Endothelial cell (in vitro differentiated cells): ENCODE data around the gene KISS1. TPM values are rescaled to one million over a fixed set of nuclear protein-coding genes. Genes with fewer than 3 reads are reported as not detected.

Source experiments
- DNase-seq: peaks from one replicate; pipeline ENCODE4 v3.0.0; 2021; ENCODE audit warnings: low spot score
- H3K27ac Mint-ChIP-seq: one replicate; pipeline ENCODE4 v1.8.0; 2021; ENCODE audit warnings: mixed read lengths, inconsistent platforms; ENCODE audit not compliant: unreplicated experiment
- H3K27me3 Mint-ChIP-seq: one replicate; pipeline ENCODE4 v1.8.0; 2021; ENCODE audit warnings: mild to moderate bottlenecking, moderate library complexity, mixed read lengths, inconsistent platforms; ENCODE audit not compliant: unreplicated experiment
- H3K36me3 Mint-ChIP-seq: one replicate; pipeline ENCODE4 v1.8.0; 2021; ENCODE audit warnings: mild to moderate bottlenecking, low read depth, mixed read lengths, inconsistent platforms; ENCODE audit not compliant: unreplicated experiment
- H3K4me1 Mint-ChIP-seq: one replicate; pipeline ENCODE4 v1.8.0; 2021; ENCODE audit warnings: mild to moderate bottlenecking, mixed read lengths, inconsistent platforms; ENCODE audit not compliant: unreplicated experiment
- H3K4me3 Mint-ChIP-seq: one replicate; pipeline ENCODE4 v1.8.0; 2021; ENCODE audit warnings: mild to moderate bottlenecking, mixed read lengths, inconsistent platforms; ENCODE audit not compliant: unreplicated experiment
- H3K9me3 Mint-ChIP-seq: one replicate; pipeline ENCODE4 v1.8.0; 2021; ENCODE audit warnings: mixed read lengths, inconsistent platforms; ENCODE audit not compliant: unreplicated experiment
- total RNA-seq: library from RNA; stranded (reverse); fragmentation: NEBNext Ultra II Directional; extraction: Animal tissue kit (Norgen Biotek cat#: 25700); gene quantifications from one replicate; pipeline ENCODE4 v1.2.1, GENCODE V29; 2021; ENCODE audit not compliant: unreplicated experiment
- TF ChIP-seq, protein P1 (sequence below): fragments of 200-600 bp; sonication (generic); IDR thresholded peaks from one replicate; pipeline ENCODE4 v1.5.0; 2021; ENCODE audit warnings: antibody characterized with exemption; ENCODE audit not compliant: unreplicated experiment

The KISS1 gene
- total RNA-seq, 1 donor from 2014 or later = not detected

DNA sequence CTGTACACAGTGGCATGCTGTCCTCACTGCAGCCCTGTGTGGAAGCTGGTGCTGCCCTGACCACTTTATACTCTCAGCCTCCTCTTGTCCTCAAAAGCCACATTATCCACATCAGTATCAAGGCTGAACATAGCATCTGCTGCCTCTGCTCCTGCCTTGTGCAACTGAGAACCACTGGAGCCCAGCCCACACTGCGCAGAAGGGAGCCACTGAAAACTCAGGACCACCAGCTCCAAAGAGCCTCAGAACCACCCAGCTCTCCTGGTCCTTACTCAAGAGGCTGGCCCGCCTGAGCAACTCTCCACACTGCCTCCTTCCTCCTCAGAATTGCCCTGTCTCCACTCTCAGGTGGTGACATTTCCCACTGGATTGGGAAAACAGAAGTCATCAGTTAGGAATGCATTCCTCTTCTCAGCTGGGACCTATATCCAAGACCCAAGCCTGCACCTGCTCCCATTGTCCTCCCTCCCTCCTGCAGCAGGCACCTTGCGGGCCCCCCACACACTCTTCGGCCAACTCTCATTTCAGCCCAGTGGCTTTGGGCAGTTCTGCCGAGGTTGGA lies 7.0 kb upstream of the KISS1 start:
- no peaks in the 10 kb centered on the region for H3K36me3 Mint-ChIP-seq
- no peak for DNase-seq
- no peak overlapping the region for H3K4me3 Mint-ChIP-seq
- peaks cover 12% of the 10 kb centered on the region for H3K27me3 Mint-ChIP-seq
- TF ChIP-seq, protein P1, sequence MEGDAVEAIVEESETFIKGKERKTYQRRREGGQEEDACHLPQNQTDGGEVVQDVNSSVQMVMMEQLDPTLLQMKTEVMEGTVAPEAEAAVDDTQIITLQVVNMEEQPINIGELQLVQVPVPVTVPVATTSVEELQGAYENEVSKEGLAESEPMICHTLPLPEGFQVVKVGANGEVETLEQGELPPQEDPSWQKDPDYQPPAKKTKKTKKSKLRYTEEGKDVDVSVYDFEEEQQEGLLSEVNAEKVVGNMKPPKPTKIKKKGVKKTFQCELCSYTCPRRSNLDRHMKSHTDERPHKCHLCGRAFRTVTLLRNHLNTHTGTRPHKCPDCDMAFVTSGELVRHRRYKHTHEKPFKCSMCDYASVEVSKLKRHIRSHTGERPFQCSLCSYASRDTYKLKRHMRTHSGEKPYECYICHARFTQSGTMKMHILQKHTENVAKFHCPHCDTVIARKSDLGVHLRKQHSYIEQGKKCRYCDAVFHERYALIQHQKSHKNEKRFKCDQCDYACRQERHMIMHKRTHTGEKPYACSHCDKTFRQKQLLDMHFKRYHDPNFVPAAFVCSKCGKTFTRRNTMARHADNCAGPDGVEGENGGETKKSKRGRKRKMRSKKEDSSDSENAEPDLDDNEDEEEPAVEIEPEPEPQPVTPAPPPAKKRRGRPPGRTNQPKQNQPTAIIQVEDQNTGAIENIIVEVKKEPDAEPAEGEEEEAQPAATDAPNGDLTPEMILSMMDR = no peak
- no peak overlapping the region for H3K27ac Mint-ChIP-seq
- peaks cover 13% of the 10 kb centered on the region for H3K4me1 Mint-ChIP-seq
- no peaks in the 10 kb centered on the region for H3K9me3 Mint-ChIP-seq

DNA sequence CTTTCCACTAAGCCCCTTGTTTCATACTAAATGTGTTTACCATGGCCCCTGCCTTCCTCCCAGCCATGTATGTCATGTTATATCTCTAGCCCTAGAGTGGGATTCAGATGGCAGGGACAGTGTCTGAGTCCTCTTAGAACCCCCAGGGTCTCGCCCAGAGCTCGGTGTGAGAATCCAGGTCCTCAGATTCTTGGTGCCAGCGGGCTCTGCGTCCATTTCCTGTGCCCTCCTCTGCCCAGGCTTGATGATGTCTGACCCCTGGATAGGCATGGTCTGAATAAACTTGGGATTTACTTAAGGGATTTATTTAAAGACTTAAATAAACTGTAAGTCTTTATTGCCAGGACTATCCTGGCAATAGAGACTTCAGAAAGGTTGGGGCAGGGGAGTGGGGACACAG lies 6.2 kb upstream of the KISS1 start:
- TF ChIP-seq, protein P1 = no peak
- no peaks in the 10 kb centered on the region for H3K36me3 Mint-ChIP-seq
- no peak for DNase-seq
- H3K27me3 Mint-ChIP-seq = peaks cover 15% of the 10 kb centered on the region
- H3K4me3 Mint-ChIP-seq = no peak overlapping the region
- H3K9me3 Mint-ChIP-seq = no peaks in the 10 kb centered on the region
- peaks cover 13% of the 10 kb centered on the region for H3K4me1 Mint-ChIP-seq
- H3K27ac Mint-ChIP-seq = no peak overlapping the region

DNA sequence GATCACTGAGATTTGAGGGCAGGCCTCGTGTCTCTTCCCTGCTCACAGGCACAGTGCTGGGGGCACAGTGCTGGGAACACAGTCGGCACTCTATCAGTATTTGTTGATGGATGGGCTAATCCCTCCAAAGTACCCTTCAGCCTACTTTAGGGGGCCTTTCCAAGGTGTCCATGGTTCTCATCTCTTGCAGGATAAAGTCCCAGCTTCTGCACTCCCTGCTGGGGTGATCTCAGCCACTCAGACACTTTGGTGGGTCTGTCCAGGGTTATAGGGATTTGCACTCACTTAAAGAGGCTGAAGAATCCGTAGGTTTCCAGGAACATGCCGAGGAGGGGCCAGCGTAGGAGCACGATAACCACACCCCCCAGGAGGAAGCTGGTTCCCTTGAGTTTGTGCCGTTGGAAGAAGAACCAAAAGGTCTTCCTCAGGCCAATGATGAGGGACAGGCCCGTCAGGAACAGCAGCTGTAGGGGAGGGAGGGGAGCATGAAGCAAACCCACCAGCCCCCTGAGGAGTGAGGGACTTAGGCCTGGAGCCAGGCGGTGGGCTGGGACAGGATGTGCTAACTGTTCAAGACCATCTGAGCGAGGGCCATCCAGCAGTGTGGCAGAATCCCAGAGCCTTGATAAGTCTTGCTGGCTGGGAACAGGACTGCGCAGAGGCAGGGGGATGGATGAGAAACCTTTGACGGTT lies 5.2 kb upstream of the KISS1 start:
- H3K4me1 Mint-ChIP-seq = peaks cover 16% of the 10 kb centered on the region
- TF ChIP-seq, protein P1 = no peak
- no peaks in the 10 kb centered on the region for H3K36me3 Mint-ChIP-seq
- no peak for DNase-seq
- H3K4me3 Mint-ChIP-seq = no peak overlapping the region
- no peak overlapping the region for H3K27ac Mint-ChIP-seq
- no peaks in the 10 kb centered on the region for H3K9me3 Mint-ChIP-seq
- peaks cover 15% of the 10 kb centered on the region for H3K27me3 Mint-ChIP-seq

DNA sequence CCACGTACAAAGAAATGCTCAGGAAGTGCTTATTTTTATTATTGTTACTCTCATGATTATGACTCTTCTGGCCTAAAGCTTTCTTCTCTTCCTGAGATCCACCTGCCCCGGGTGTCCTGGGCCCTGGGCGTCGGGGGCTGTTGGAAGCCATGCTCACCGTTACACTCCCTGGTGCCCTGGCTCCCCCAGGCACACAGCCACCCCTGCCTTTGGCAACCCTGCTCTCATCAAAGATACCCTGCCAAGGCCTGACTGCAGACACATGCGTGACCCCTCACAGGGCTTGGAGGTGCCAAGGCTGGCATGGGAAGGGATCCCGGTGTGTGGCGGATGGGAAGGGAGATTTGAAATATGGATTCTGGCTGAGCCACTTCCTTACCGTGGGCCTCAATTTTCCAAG lies 3.3 kb upstream of the KISS1 start:
- no peaks in the 10 kb centered on the region for H3K36me3 Mint-ChIP-seq
- no peak for DNase-seq
- peaks cover 16% of the 10 kb centered on the region for H3K4me1 Mint-ChIP-seq
- peaks cover 16% of the 10 kb centered on the region for H3K27me3 Mint-ChIP-seq
- no peak overlapping the region for H3K27ac Mint-ChIP-seq
- H3K9me3 Mint-ChIP-seq = no peaks in the 10 kb centered on the region
- H3K4me3 Mint-ChIP-seq = no peak overlapping the region
- TF ChIP-seq, protein P1 = no peak
